Fibroblast of villous mesenchyme (primary cell): ENCODE results near the gene KCTD18. TPM values are rescaled to one million over a fixed set of nuclear protein-coding genes. Genes with fewer than 3 reads are reported as not detected.
A peak's percentile ranks its signal among the peaks of the same experiment; 100 is the strongest.

Experiments used
- DNase-seq: peaks from one replicate; pipeline ENCODE4 v3.0.0-alpha.2; 2010; ENCODE audit warnings: low read depth
- H3K4me3 ChIP-seq: 2 replicates; pipeline ENCODE4 v1.5.1; 2011; ENCODE audit warnings: low read depth, mild to moderate bottlenecking, low read length
- CTCF ChIP-seq: IDR thresholded peaks from 2 replicates; pipeline ENCODE4 v1.5.1; 2012; ENCODE audit warnings: low read depth, mild to moderate bottlenecking, low read length; ENCODE audit not compliant: insufficient read depth
- total RNA-seq: library from RNA; depleted of rRNA; stranded (reverse); fragments of >200 nt; gene quantifications from 2 replicates; pipeline ENCODE4 v1.2.3, GENCODE V29; 2012

The KCTD18 gene
- total RNA-seq, 1 donor, result 16.4 TPM

GRCh38 chr2:200490001-200490400 is 19.9 kb downstream of the KCTD18 start:
- TF ChIP-seq CTCF, result no peak
- no peak for DNase-seq
- no peak overlapping the region for H3K4me3 ChIP-seq

GRCh38 chr2:200488169-200488568 is 21.7 kb downstream of the KCTD18 start:
- H3K4me3 ChIP-seq, result no peak overlapping the region
- no peak for DNase-seq
- TF ChIP-seq CTCF, result no peak

GRCh38 chr2:200486529-200486928 is 23.3 kb downstream of the KCTD18 start:
- no peak overlapping the region for H3K4me3 ChIP-seq
- TF ChIP-seq CTCF, result no peak
- DNase-seq, result no peak

- no peak for TF ChIP-seq CTCF
- no peak overlapping the region for H3K4me3 ChIP-seq
- no peak for DNase-seq
These were observed 24.9 kb downstream of the KCTD18 start for GRCh38 chr2:200484934-200485333.

GRCh38 chr2:200483729-200484198 is 26.1 kb downstream of the KCTD18 start:
- DNase-seq, result peak; percentile 42

GRCh38 chr2:200482194-200482593 is 27.7 kb downstream of the KCTD18 start:
- H3K4me3 ChIP-seq, result no peak overlapping the region
- TF ChIP-seq CTCF, result no peak
- DNase-seq, result no peak

More at GRCh38 chr2:200483729-200484198, 26.1 kb downstream of the KCTD18 start:
- no peak overlapping the region for H3K4me3 ChIP-seq
- peak; percentile 54 for TF ChIP-seq CTCF

- TF ChIP-seq CTCF, result no peak
- peak; percentile 77 for DNase-seq
- H3K4me3 ChIP-seq, result no peak overlapping the region
These were observed 30.1 kb downstream of the KCTD18 start for GRCh38 chr2:200479692-200480265.
